ENCODE measurements around the gene OR51M1. TPM values are rescaled to one million over a fixed set of nuclear protein-coding genes. Genes with fewer than 3 reads are reported as not detected.

The OR51M1 gene
- total RNA-seq, 1 donor from 2014 or later = not detected

DNA sequence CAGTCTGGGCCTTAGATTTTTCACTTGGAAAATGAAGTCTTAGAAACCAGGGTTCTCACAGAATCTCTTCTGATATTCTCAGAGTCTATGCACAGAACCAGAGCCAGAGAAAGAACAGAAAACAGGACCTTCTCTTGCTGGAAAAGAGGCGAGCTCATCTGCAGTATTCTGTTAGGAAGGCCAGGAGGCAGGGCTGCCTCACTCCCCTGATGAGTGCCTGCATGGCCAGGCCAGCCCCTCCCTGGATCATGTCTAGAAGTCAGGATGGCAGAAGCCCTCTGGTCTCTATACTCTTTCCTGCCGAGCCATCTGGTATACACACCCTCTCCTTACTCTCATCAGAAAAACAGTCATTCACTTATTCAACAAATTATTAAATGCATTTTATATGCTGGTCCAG, 723 bp downstream of the OR51M1 start:
- DNase-seq (ENCODE audit: low read depth in 2 of 2) = no peak

DNA sequence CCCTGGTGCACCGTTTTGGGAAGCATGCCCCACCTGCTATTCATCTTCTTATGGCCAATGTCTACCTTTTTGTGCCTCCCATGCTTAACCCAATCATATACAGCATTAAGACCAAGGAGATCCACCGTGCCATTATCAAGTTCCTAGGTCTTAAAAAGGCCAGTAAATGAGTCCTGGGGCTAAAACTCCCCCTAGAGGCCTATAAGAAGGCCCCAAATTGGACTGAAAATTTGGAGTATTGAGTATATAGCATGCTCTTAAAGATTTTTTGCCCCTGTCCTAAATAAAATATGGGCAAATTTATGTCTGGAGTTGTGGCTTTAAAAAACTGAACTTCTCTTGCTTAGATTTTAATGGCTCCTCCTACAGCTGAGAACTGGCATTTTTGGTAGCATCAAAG, 6.6 kb downstream of the OR51M1 start:
- no peak for DNase-seq (ENCODE audit: low read depth in 2 of 2)

DNA sequence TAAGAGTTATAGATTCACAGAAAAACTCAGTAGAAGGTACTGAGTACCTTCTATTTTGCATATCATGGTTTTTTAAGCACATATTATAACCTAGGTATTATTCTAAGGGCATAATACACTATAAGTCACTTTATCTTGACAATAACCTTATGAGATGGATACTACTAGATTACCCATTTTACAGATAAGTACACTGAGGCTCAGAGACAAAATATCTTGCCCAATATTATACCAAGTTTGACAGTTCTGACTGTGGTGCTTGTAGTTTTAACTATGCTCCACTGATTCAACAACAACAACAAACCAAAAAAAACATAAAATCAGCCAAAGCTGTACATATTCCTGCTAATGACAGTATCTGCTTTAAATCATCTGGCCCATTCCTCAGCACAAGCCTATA, 10.5 kb downstream of the OR51M1 start:
- DNase-seq (ENCODE audit: low read depth in 2 of 2) = no peak

DNA sequence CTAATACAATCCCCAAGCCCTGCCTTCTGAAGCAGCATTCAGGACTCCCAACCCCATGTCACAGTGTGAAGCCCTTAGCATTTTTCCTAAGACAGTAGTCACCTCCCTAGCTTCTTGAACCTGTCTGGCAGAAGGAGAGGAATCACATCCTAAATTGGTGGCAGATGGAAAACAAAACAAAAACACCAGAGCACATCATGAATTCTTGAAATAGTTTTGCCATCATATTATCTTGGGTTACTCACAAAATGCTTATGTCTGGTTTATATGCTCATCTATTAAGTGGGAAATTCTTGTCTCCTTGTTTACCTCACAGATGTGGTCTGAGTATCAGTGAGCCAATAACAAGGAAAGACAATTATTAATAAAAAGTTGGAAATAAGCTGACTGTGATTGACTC, 15.3 kb downstream of the OR51M1 start:
- no peak for DNase-seq (ENCODE audit: low read depth in 2 of 2)

DNA sequence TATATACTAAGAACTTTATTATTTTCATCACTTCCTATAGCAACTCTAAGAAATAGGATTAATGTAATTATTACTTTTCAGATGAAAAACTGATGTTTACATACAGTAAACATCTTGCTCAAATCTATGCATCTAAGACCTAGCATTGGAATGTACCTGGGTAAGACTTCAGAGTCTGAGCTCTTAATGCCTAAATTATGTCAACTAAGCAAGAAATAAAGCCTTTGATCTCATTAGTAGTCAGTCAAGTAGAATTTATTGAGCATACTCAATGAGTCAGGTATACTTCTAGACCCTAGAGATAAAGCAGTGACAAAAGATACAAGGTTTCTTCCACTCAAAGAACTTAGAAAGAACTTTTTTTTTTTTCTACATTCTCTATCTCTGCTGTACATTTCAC, 21.6 kb downstream of the OR51M1 start:
- DNase-seq (ENCODE audit: low read depth in 2 of 2) = no peak

DNA sequence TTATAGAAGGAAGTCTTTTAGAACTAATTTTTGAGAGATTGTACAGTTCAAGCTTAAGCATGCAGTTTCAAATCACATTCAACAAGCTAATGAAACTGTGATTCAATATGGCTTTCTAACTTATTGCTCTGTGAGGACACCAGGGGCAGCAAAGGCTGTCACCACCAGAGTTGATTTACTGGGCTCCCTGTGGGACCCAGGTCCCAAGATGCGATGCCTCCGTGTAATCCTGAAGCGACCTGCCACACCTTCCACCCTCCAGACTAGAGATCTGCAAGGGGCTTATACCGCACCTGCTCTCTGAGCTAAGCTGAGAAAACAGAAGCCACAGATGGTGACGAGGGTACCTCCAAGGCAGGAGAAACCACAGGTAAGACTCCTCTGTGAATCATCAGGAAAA, 37.4 kb downstream of the OR51M1 start:
- no peak for DNase-seq (ENCODE audit: low read depth in 2 of 2)

DNA sequence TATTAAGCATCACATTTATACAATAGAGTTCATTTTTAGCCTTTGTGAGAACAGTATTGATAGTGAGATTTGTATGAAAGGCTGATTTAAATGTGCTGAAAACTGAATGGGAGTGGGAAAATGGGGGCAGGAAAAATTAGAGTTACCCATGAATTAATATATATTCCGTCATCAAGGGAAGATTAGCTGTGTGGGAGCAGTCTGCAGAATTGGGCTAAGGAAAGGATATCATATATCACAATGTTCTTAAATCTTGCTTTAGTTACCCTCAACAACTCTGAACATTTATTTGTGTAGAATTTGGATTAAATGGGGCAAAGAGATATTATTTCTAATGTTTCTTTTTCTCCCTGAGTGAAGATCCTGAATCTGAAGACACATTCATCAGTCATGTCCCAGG, 38.2 kb downstream of the OR51M1 start, which contains the start of gene OR51Q1:
Gene OR51Q1, plus strand, starts transcription at position 301 of the 400 bp plus-strand sequence. Its CDS starts 90 bp downstream, at position 391.
- no peak for DNase-seq (ENCODE audit: low read depth in 2 of 2)

DNA sequence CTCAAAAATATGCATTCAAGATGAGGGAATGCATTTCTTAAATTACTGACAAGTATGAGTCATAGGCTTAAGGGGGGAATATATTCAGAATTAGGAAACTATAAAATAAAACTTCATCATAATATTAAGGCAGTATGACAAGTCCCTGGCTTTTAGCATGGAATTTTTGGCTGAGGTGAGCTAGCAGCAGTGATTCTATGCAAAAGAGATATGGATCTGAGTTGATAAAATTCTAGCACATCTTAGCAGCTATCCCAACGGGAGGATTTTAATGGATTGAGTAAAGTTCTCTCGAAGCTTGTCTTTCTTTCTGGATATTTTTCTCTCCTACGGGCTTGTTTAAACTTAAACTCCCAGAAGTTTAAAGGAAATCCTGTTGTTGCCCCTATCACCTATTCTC, 39.5 kb downstream of the OR51M1 start:
- no peak for DNase-seq (ENCODE audit: low read depth in 2 of 2)

DNA sequence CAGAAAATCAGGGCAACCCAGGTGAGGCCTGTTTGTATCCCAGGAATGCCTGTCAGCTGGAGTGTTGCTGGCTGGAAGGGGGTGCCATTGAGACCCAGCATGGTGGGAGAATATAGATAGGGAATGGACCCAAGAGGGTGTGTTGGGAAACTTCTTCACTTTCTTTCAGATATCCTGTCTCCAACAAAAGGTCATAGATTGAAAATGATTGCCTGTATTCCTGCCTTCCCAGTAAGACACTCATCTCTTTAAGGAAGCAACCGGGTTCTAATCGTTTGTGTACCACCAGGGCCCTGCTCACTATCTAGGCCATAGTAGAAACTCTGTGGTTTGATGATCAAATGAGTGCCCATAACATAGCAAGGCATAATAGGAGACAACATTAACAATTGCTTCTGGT, 57.8 kb downstream of the OR51M1 start, which contains the start of gene OR51I1:
Gene OR51I1, minus strand, starts transcription at position 101 of the 400 bp plus-strand sequence. Its CDS starts 0 bp downstream, at position 101.
- no peak for DNase-seq (ENCODE audit: low read depth in 2 of 2)

Other genes starting within 250 kb of the OR51M1 start
- not detected in 2 replicates for gene OR52A5, start 245.5 kb upstream of the OR51M1 start, total RNA-seq
- gene OR52A1, start 229.1 kb upstream of the OR51M1 start, total RNA-seq = not detected in 2 replicates
- gene OR51V1, start 183.1 kb upstream of the OR51M1 start, total RNA-seq = not detected in 2 replicates
- gene HBB, start 156.7 kb upstream of the OR51M1 start, total RNA-seq = not detected in 2 replicates
- not detected in 2 replicates for gene HBD, start 149.3 kb upstream of the OR51M1 start, total RNA-seq
- gene HBG1, start 134.0 kb upstream of the OR51M1 start, total RNA-seq = not detected in 2 replicates
- not detected in 2 replicates for gene HBG2, start 129.0 kb upstream of the OR51M1 start, total RNA-seq
- gene HBE1, start 113.9 kb upstream of the OR51M1 start, total RNA-seq = 0.22 TPM in 1 of 2 replicates, not detected in the other
- gene OR51B4, start 81.9 kb upstream of the OR51M1 start, total RNA-seq = not detected in 2 replicates
- not detected in 2 replicates for gene OR51B2, start 59.5 kb upstream of the OR51M1 start, total RNA-seq
- gene OR51B5, start 40.3 kb upstream of the OR51M1 start, total RNA-seq = not detected in 2 replicates
- gene OR51B6, start 32.3 kb upstream of the OR51M1 start, total RNA-seq = not detected in 2 replicates
- not detected in 2 replicates for gene OR51Q1, start 38.3 kb downstream of the OR51M1 start, total RNA-seq
- gene OR51I1, start 57.7 kb downstream of the OR51M1 start, total RNA-seq = not detected in 2 replicates
- not detected in 2 replicates for gene OR51I2, start 65.5 kb downstream of the OR51M1 start, total RNA-seq
- not detected in 2 replicates for gene OR52D1, start 104.9 kb downstream of the OR51M1 start, total RNA-seq
- not detected in 2 replicates for gene UBQLN3, start 126.1 kb downstream of the OR51M1 start, total RNA-seq
- under 0.01 TPM in 1 of 2 replicates, not detected in the other for gene UBQLNL, start 132.9 kb downstream of the OR51M1 start, total RNA-seq
- under 0.01 TPM in 1 of 2 replicates, not detected in the other for gene OR52H1, start 164.7 kb downstream of the OR51M1 start, total RNA-seq
- gene OR52B6, start 197.1 kb downstream of the OR51M1 start, total RNA-seq = not detected in 2 replicates
- 0.99 and 3.3 TPM in 2 replicates for gene TRIM6, start 212.8 kb downstream of the OR51M1 start, total RNA-seq
- 8.5 and 9.4 TPM in 2 replicates for gene TRIM34, start 241.2 kb downstream of the OR51M1 start, total RNA-seq